IPS DF 4.7 (cell line): ENCODE data around the gene CD4.
"Not testable (repeated sequence)": the region's sequence is repeated elsewhere in the genome, so short reads cannot be mapped to it uniquely, and the experiment has no call there.

Experiments used
- DNase-seq: peaks from one replicate; pipeline ENCODE4 v3.0.0-alpha.2; 2013; ENCODE audit warnings: low spot score; ENCODE audit errors: extremely low read depth

Gene CD4

DNA sequence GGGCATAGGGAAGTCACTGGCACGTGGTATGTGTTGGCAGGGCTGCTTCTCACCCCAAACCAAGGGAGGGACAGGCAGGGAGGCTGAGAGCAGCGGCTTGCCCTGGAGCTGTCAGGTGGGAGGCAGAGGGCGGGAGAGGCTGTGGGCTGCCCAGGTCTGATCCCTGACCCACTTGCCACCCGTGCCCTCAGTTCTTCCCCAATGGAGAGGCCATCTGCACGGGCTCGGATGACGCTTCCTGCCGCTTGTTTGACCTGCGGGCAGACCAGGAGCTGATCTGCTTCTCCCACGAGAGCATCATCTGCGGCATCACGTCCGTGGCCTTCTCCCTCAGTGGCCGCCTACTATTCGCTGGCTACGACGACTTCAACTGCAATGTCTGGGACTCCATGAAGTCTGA is 56.1 kb downstream of the CD4 start:
- no peak for DNase-seq

DNA sequence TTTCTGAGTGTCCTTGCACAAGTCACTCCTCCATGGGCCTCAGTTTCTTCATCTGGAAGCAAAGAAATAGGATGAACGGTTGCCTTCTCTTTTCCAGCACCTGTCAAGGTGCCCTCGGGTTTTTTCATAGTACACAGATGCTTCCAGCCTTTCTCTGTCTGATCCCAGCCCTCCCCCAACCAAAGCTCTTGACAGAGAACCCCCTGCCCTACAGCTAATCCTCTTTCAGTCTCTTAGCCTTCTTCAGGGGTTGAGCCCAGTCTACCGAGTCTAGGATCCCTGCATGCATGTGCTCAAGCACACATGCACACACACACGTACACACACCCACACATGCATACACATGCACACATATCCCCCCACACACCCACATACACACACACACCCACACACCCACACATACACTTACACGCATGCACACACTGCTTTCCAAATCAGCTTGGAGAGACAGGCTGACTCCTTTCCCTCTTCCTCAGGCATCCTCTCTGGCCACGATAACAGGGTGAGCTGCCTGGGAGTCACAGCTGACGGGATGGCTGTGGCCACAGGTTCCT is 57.1 kb downstream of the CD4 start:
- DNase-seq = no peak

DNA sequence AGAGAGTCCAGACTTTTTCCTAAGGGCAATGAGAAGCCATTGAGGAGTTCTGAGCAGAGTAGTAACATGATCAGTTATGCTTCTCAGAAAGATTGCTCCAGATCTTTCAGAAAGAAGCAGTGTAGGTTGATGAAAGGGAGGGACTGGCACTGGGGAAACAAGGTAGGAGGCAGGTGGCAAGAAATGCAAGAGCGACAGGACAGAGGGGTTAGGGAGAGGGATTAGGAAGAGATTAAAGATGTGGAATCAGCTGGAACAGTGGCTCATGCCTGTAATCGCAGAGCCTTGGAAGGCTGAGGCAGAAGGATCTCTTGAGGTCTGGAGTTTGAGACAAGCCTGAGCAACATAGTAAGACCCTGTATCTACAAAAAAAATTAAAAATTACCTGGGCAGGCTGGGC is 58.3 kb downstream of the CD4 start:
- no peak for DNase-seq

DNA sequence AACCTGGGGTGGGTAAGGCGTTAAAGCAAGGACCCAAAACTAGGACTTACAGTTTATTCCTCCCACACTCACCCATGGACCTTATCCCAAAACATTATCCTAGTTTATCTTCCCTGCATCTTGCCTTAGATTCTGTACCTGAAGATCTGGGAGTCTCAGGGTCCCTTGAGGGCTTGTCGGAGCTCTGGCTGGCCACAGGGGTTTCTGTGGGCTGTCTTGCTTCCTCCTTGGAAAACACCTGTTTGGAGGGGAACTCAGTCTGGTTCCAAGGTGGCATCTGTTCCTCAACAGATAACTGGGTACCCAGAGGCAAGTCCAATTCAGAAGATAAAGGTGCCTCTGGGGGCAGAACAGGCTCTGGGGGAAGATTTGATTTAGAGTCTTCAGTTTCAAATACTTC is 60.1 kb downstream of the CD4 start:
- no peak for DNase-seq

DNA sequence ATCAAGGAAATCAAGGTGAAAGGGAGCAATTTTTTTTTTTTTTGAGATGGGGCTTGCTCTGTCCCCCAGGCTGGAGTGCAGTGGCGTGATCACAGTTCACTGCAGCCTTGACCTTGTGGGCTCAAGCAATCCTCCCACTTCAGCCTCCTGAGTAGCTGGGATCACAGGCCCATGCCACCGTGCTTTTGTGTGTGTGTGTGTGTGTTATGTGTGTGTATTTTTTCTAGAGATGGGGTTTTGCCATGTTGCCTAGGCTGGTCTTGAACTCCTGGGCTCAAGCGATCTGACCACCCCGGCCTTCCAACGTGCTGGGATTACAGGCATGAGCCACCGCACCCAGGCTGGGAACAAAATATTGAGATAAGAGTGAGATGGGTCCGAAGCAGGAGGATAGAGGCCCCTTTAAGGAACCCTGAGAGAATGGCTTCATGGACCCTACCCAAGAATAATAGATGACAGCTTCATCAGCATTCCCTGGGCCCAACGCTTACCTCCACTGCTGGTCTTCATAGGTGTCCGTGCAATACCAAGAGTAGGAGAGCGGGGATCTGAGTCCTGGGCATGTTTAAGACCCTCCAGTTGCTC is 60.7 kb downstream of the CD4 start:
- DNase-seq = no peak

DNA sequence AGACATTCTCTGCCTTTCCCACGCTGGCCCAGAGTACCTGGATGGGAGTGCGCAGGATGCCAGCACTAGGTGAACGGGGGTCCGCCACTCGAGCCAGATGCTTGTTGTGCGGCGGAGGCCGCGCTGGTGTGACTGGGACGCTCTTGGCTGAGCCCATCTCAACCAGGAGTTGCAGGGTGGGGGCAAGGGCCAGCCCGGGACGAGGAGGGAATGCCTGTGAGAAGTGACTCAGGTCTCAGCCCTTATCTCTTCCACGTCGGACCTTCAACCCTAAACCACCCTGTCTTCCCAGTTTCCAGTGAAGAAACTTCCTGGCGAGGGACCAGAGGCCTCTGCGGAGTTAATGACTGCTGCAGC is 61.4 kb downstream of the CD4 start:
- no peak for DNase-seq

DNA sequence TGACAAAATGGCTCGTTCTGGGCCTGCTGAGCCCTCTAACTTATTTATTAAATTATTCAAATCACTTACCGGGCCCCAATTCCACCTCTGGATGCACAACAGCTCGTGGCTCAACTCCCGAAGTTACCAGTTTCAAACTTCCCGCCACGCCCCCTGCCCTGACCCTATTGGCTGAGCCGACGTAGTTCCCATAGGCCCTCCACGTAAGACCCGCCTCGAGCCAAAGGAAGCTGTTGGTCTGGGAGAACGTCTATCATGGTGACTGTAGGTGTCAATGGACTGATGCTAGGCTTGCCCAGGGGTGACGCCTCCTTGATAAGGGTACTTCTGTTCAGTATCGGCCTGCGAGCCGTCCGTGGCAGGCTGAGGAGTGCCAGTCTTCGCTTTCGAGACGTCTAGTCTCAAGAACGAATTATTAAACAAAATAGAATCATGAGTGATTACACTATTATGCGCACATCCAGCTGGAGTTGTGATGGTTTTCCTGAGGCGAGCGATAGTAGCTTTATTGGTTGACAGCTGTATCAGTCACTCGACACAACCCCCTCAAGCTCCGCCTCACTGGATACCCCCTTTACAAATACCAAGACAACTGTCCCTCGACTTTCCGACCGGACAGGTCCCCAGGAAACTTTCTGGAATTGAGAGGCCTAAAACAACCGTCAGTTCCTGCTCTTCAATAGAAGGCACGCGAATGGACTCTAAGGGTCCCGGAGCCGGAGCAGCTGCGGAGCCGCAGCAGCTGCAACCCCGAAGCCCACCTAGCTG is 62.0 kb downstream of the CD4 start, which contains the start of gene CDCA3:
TSS of gene CDCA3 (minus strand) at position 134 of the 768 bp plus-strand sequence. CDS start 334 bp downstream, outside the sequence.
- DNase-seq = peak; percentile 98

DNA sequence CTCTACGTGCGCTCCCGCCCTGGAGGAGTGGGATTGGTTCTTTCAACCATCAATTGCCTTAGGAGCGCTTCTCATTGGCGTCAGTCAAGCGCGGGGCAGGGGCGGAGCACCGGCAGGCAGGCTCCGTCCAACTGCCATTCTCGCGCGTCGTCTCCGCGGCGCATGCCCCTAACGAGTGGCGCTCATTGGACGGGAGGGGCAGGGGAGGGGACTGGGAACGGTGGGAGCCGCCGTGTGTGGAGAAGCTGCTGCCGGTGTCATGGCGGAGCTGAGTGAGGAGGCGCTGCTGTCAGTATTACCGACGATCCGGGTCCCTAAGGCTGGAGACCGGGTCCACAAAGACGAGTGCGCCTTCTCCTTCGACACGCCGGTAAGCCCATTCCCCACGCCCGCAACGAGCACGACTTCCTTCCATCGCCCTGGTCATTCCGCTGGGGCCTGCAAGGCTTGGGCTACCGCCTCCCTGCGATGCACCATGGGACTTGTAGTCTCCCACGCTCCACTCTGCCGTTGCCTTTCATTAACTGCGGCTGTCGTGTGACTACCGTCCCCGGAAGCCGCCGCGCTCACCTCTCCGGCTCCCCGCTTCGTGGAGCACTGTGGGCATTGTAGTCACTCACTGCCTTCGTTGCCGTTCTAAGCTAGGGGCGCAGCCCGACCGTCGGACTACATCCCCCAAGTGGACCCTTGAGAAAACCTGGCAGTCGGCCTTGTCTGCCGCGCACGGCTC is 62.8 kb downstream of the CD4 start, which contains the start of gene USP5:
TSS of gene USP5 (plus strand) at position 230 of the 730 bp plus-strand sequence. CDS start at position 260, 30 bp downstream.
- peak; percentile 100 for DNase-seq

DNA sequence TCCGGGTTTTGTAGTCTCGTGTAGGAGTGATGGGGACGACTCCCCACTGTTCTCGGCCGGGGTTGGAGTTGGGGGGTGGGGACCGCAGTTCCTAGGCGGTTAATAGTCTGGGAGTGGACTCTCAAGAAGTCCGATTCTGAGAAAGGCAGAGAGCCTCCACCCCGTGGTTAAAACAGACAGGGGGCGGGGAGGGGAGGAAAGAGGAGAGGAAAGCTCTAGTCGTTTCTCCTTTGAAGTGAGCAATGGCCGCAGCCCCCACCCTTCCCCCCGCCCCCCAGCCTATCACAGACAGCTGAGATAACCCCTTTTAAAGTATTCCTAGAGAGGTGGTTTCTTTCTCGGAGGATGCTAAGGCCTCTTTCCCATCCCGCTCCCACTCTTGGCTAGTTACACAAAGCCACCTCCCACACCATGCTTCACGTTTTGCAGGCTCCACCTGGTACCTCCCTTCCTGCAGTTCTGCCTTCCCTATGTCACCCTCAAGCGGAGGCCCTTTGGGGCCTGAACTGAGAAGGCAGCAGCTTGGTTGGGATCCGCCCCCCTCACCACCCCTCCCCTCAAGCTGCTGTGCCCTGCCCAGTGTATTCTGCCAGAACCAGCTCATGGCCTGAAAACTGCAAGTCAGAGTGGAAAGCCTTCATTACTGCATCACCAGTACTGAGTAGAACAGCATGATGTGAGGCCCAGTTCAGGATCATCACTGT is 63.5 kb downstream of the CD4 start:
- DNase-seq = no peak

DNA sequence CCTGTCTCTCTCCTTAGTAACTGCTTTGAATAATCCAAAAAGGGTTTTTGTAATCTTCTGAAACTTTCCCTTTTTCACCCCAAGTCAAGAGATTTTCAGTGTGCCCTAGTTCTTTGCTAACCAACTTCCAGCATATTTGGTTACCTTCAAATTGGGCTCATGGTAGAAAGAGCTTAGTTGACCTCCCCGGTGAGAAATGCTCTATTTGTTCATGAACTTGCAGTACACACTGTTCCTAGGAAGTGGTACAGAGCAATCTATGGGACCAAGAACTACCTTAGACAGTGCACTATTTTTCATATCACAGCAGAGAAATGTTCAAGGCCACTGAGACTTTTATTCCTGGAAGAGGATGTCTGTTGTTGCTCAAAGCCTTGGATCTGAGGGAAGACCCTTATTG is 64.3 kb downstream of the CD4 start:
- no peak for DNase-seq

DNA sequence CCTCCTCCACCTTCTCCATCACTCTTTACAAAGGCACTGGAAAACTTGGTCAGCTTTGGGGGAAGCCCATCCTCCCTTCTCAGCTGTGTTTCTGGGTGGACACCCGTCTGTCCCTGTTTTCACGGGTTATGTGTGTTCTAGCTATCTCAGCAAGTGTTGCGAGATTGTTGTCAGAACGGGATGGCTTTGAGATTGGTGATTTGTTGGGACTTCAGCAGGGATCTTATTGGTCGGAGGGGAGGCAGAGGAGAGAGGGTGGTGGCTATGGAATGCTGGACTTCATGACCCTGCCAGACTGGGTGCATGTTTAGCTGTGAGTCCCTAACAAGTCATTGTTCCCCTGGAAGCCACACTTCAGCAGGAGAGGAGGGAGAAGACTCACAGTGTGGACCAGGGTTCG is 64.7 kb downstream of the CD4 start:
- no peak for DNase-seq

DNA sequence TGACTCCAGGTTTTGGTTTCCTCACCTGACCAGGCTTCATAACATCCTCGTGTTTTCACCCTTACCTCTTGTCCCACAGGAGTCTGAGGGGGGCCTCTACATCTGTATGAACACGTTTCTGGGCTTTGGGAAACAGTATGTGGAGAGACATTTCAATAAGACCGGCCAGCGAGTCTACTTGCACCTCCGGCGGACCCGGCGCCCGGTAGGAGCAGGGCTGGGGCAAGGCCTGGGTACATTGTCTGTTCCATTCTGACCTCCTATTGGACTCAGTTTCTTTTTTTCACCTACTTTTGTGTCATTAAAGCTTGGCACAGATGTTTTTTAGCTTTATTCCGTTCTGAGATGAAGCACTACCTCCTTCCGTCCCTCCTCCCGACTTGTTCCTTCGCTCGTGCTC is 66.0 kb downstream of the CD4 start:
- no peak for DNase-seq

DNA sequence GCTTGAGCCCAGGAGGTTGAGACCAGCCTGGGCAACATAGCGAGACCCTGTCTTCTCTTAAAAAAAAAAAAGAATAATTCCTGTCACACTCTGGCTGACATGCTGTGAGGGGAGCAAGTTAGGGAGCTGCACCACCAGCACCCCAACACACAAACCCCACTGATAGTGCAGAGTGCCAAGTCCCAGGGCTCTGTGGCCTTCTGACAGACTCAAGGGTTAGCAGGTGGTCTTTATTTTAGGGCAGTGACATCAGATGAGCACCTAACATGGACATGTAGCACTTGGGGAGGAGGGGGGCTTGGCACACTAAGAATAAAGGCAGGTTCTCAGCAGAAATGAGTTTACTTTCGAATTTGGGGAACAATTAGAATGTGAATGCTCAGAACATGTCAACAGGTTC is 69.5 kb downstream of the CD4 start:
- DNase-seq = no peak

DNA sequence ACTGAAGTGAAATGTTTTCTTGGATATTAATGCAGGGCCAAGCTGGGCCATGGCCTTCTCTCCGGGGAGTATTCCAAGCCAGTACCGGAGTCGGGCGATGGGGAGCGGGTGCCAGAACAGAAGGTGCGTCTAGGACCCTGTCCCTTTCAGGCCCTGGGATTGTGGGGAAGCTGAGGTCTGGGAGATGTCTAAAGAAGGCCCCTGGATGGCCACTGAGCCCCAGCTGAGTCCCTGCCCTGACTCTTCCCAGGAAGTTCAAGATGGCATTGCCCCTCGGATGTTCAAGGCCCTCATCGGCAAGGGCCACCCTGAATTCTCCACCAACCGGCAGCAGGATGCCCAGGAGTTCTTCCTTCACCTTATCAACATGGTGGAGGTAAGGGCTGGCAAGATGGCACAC is 70.8 kb downstream of the CD4 start:
- DNase-seq = no peak

DNA sequence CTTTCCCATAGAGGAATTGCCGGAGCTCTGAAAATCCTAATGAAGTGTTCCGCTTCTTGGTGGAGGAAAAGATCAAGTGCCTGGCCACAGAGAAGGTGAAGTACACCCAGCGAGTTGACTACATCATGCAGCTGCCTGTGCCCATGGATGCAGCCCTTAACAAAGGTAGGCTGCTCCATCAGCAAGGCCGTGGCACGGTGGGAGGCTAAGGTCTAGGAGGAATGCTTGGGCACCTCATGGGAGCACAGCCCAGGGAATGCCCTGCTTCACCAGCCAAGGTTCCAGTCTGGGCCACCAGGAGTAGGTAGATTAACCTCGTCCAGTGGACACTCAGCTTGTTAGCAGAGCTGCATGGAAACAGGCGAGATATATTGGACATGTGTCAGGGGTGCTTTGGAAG is 71.6 kb downstream of the CD4 start:
- no peak for DNase-seq

DNA sequence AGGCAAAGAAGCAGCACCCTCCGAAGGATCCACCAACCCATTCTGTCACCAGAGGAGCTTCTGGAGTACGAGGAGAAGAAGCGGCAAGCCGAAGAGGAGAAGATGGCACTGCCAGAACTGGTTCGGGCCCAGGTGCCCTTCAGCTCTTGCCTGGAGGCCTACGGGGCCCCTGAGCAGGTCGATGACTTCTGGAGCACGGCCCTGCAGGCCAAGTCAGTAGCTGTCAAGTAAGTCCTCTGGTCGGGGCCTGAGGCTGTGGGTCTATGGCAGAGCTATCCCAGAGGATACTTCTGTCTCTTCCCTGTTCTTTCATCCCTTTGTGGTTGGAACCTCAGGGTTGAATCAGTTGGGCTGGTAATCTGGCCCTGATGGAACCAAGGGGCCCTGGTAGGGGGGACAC is 72.1 kb downstream of the CD4 start:
- no peak for DNase-seq

DNA sequence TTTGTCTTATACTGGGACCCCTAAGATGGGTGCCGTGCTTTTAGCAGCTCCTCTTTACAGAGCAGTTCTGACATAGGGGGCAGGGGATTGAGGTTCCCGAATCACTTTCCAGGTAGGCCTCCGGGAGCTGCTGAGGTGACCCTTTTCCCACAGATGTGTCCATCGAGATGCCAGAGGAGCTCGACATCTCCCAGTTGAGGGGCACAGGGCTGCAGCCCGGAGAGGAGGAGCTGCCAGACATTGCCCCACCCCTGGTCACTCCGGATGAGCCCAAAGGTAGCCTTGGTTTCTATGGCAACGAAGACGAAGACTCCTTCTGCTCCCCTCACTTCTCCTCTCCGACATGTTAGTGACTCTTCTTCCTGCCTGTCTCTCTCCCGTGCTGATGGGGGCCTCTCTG is 73.7 kb downstream of the CD4 start:
- no peak for DNase-seq

DNA sequence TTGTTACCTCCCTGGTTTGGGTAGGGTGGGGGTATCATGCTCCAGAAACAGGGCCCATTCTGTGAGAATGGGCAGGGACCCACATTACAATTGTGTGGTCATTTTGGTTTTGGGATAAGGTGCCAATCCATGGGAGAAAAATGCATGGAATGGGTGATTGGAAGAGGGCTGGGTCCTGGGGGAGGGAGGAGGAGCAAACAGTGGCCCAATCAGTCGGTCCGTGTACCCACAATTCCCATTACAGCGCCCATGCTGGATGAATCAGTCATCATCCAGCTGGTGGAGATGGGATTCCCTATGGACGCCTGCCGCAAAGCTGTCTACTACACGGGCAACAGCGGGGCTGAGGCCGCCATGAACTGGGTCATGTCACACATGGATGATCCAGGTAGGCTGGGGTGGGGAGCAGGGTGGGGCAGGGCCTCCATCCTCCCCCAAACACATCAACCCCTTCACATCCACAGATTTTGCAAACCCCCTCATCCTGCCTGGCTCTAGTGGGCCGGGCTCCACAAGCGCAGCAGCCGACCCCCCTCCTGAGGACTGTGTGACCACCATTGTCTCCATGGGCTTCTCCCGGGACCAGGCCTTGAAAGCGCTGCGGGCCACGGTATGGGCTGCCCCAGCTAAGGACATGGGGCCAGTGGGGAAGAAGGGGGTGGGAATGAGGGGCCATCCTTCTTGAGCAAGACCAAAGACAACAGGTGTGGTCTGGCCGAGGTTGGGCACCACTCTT is 74.4 kb downstream of the CD4 start:
- no peak for DNase-seq

DNA sequence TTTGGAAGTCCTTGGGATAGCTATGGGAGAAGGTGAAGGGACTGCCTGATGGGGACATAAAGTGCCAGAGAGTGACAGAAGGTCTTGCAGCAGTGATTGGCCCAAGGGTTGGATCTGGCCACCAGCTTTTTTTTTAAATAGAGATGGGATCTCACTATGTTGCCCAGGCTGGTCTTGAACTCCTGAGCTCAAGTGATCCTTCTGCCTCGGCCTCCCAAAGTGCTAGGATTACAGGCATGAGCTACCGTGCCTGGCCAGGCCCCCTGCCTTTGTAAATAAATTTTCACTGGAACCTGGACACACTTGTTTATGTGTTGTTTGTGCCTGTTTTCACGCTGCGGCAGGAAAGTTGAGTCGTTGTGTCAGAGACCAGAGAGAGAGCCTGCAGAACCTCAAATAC is 76.0 kb downstream of the CD4 start:
- DNase-seq = not testable (repeated sequence)

DNA sequence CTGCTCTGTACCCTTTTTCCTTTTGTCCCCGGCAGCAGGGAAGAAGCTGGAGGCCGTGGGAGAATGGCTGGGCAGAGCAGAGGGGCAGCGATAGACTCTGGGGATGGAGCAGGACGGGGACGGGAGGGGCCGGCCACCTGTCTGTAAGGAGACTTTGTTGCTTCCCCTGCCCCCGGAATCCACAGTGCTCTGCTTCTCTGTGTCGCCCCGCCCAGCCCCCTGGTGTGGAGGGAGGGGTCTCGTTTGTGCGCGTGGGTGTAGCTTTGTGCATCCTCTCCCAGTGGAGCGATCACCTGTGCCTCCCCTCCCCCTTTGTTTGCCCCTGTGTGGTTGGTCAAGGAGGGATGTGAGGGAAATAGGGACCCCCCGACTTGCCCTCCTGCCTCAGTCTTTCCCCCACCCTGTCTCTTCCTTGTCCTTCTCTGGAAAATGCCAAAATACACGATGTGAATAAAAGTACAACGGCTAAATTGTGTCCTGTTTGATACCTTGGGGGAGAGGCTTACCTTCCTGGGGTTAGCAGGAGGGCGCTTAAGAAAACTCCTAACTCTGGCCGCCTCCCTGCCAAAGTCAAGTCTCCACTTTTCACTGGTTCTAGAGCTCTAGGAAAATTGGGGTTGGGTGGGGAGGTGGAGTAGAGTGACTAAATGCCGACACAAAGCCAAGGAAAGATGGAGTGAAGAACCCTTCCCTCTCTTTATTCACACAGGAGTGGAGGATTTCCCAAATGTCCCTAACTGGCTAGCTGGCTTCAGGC is 77.0 kb downstream of the CD4 start:
- DNase-seq = no peak
